HG03432 (cell line): ENCODE results near the gene ACTA1.
"Not testable (repeated sequence)": the region's sequence is repeated elsewhere in the genome, so short reads cannot be mapped to it uniquely, and the experiment has no call there.

Experiments
- ATAC-seq: cut with Tn5 transposase; IDR thresholded peaks from one replicate; pipeline ENCODE4 v1.9.1; 2021; ENCODE audit warnings: mild to moderate bottlenecking, moderate library complexity; ENCODE audit not compliant: unreplicated experiment

Gene ACTA1

GRCh38 chr1:229409616-229410369 is 24.1 kb downstream of the ACTA1 start:
- no peak for ATAC-seq

GRCh38 chr1:229408458-229409037 is 25.3 kb downstream of the ACTA1 start:
- no peak for ATAC-seq

GRCh38 chr1:229407206-229408026 is 26.5 kb downstream of the ACTA1 start:
- ATAC-seq, result no peak

- ATAC-seq, result no peak
These were observed 27.1 kb downstream of the ACTA1 start for GRCh38 chr1:229406798-229407197.

- ATAC-seq, result no peak
These were observed 30.3 kb downstream of the ACTA1 start for GRCh38 chr1:229403573-229403972.

GRCh38 chr1:229402993-229403392 is 30.9 kb downstream of the ACTA1 start:
- ATAC-seq, result no peak

GRCh38 chr1:229402329-229402728 is 31.6 kb downstream of the ACTA1 start:
- ATAC-seq, result not testable (repeated sequence)

- no peak for ATAC-seq
These were observed 36.1 kb downstream of the ACTA1 start for GRCh38 chr1:229397762-229398161.

- no peak for ATAC-seq
These were observed 37.2 kb downstream of the ACTA1 start for GRCh38 chr1:229396585-229397206.

GRCh38 chr1:229394517-229394916 is 39.4 kb downstream of the ACTA1 start:
- ATAC-seq, result not testable (repeated sequence)

- ATAC-seq, result no peak
These were observed 41.0 kb downstream of the ACTA1 start for GRCh38 chr1:229392936-229393335.

GRCh38 chr1:229390130-229390529 is 43.8 kb downstream of the ACTA1 start:
- no peak for ATAC-seq

- ATAC-seq, result no peak
These were observed 44.9 kb downstream of the ACTA1 start for GRCh38 chr1:229388897-229389580.

GRCh38 chr1:229385853-229386456 is 47.9 kb downstream of the ACTA1 start:
- ATAC-seq, result no peak

GRCh38 chr1:229384822-229385221 is 49.1 kb downstream of the ACTA1 start:
- no peak for ATAC-seq

GRCh38 chr1:229383961-229384360 is 49.9 kb downstream of the ACTA1 start:
- ATAC-seq, result no peak

- ATAC-seq, result no peak
These were observed 50.7 kb downstream of the ACTA1 start for GRCh38 chr1:229383188-229383587.
